Endothelial cell of umbilical vein (primary cell): Measurements from ENCODE around the gene TMIE. TPM values are rescaled to one million over a fixed set of nuclear protein-coding genes. Genes with fewer than 3 reads are reported as not detected.

Experiments used
- BruUV-seq: library from RNA; stranded (reverse); fragments of 400-500 nt; replicated peaks from 2 replicates; lab custom pipeline; 2021; lab: Mats Ljungman, UMichigan
- CTCF ChIA-PET: fragments of 300-600, 350-600 bp; sonication (Branson Sonifier 250); formaldehyde crosslinking; loops from one replicate; lab custom pipeline; 2021; ENCODE audit warnings: antibody characterized with exemption, inconsistent platforms; lab: Charles Lee
- POLR2A ChIA-PET: fragments of 300-600, 350-600 bp; sonication (Branson Sonifier 250); formaldehyde crosslinking; loops from one replicate; lab custom pipeline; 2021; ENCODE audit warnings: antibody characterized with exemption, inconsistent platforms; lab: Charles Lee
- DNase-seq: peaks from one replicate; pipeline ENCODE4 v3.0.0-alpha.2; 2011; ENCODE audit warnings: low read depth, low spot score
- FAIRE-seq: peaks from 2 replicates; lab custom pipeline; 2011; peaks lifted over from hg19 to GRCh38; lab: Jason Lieb, UNC
- H2AFZ ChIP-seq: 2 replicates; pipeline ENCODE4 v1.6.0; 2012; ENCODE audit warnings: low read depth, low read length, control low read depth, inconsistent platforms
- H3K27ac ChIP-seq: 2 replicates; pipeline ENCODE4 v1.5.1; 2011; ENCODE audit warnings: low read depth, mild to moderate bottlenecking, control low read depth, low read length, moderate library complexity; ENCODE audit not compliant: insufficient read depth
- H3K27me3 ChIP-seq, 2 experiments: 2 replicates each; pipeline versions ENCODE4 v1.6.0 to v1.6.1; 2011; ENCODE audit warnings: low read length in 2 of 2, mixed read lengths in 1 of 2; ENCODE audit not compliant: control insufficient read depth in 2 of 2, insufficient read depth in 2 of 2
- H3K36me3 ChIP-seq, 2 experiments: 2 replicates in 1 of 2; 3 replicates in 1 of 2; pipeline ENCODE4 v1.5.1; 2011; ENCODE audit warnings: low read length in 2 of 2, mild to moderate bottlenecking in 1 of 2, moderate library complexity in 1 of 2; ENCODE audit not compliant: control insufficient read depth in 2 of 2, insufficient read depth in 2 of 2; ENCODE audit errors: extremely low read depth in 1 of 2
- H3K4me1 ChIP-seq: 3 replicates; pipeline ENCODE4 v1.5.1; 2011; ENCODE audit warnings: mild to moderate bottlenecking, low read length; ENCODE audit not compliant: control insufficient read depth, insufficient read depth; ENCODE audit errors: extremely low read depth
- H3K4me2 ChIP-seq: 2 replicates; pipeline ENCODE4 v1.6.1; 2011; ENCODE audit warnings: low read length, control low read depth, mixed read lengths; ENCODE audit not compliant: insufficient read depth
- H3K4me3 ChIP-seq, 3 experiments: fragments of 200-600 bp in 1 of 3; sonication (generic), shearing (Covaris generic) in 1 of 3; replicated peaks in 1 of 3; 2 replicates each; pipeline ENCODE4 v1.5.1; 2011 to 2016; ENCODE audit warnings: control low read depth in 3 of 3, low read length in 3 of 3, mild to moderate bottlenecking in 2 of 3, inconsistent platforms in 1 of 3, low read depth in 1 of 3, moderate library complexity in 1 of 3; ENCODE audit not compliant: insufficient read depth in 1 of 3
- H3K79me2 ChIP-seq: 2 replicates; pipeline ENCODE4 v1.6.0; 2012; ENCODE audit warnings: low read length, inconsistent platforms; ENCODE audit not compliant: control insufficient read depth, insufficient read depth
- H3K9ac ChIP-seq: replicated peaks from 2 replicates; pipeline ENCODE3; 2011; ENCODE audit warnings: low read length, control low read depth; ENCODE audit not compliant: insufficient read depth; ENCODE audit errors: extremely low read depth
- H3K9me1 ChIP-seq: replicated peaks from 3 replicates; pipeline ENCODE4 v1.6.0; 2011; ENCODE audit warnings: mild to moderate bottlenecking, low read length; ENCODE audit not compliant: control insufficient read depth, insufficient read depth; ENCODE audit errors: extremely low read depth
- H3K9me3 ChIP-seq: replicated peaks from 2 replicates; pipeline ENCODE4 v1.5.1; 2012; ENCODE audit warnings: low read length, inconsistent platforms; ENCODE audit not compliant: control insufficient read depth, insufficient read depth
- H4K20me1 ChIP-seq: replicated peaks from 2 replicates; pipeline ENCODE3; 2011; ENCODE audit warnings: mild to moderate bottlenecking, low read length; ENCODE audit not compliant: control insufficient read depth, insufficient read depth; ENCODE audit errors: extremely low read depth
- CTCF ChIP-seq, 2 donors: IDR thresholded peaks; 1 replicate in 1 of 2; 2 replicates in 1 of 2; pipeline ENCODE4 v1.5.1; 2011; ENCODE audit warnings: low read length in 2 of 2, mild to moderate bottlenecking in 2 of 2, moderate library complexity in 2 of 2, control low read depth in 1 of 2, inconsistent platforms in 1 of 2, low read depth in 1 of 2; ENCODE audit not compliant: insufficient read depth in 1 of 2; ENCODE audit errors: extremely low read depth in 1 of 2
- EZH2 ChIP-seq: IDR thresholded peaks from 2 replicates; pipeline ENCODE4 v1.6.1; 2012; ENCODE audit warnings: borderline replicate concordance, low read depth, mild to moderate bottlenecking, moderate library complexity, low read length, inconsistent platforms; ENCODE audit not compliant: severe bottlenecking
- FOS ChIP-seq: IDR thresholded peaks from 2 replicates; pipeline ENCODE4 v1.6.1; 2011; ENCODE audit warnings: mild to moderate bottlenecking, low read length, moderate library complexity, borderline replicate concordance; ENCODE audit not compliant: insufficient read depth
- GATA2 ChIP-seq: IDR thresholded peaks from 2 replicates; pipeline ENCODE4 v1.7.0; 2011; ENCODE audit warnings: low read depth, mild to moderate bottlenecking, moderate library complexity, mixed read lengths, low read length; ENCODE audit not compliant: insufficient read length, insufficient read depth
- JUN ChIP-seq: IDR thresholded peaks from 2 replicates; pipeline ENCODE4 v1.6.1; 2011; ENCODE audit warnings: borderline replicate concordance, low read depth; ENCODE audit not compliant: insufficient read length, insufficient read depth
- MAX ChIP-seq: IDR thresholded peaks from 2 replicates; pipeline ENCODE4 v1.6.1; 2011; ENCODE audit not compliant: insufficient read depth, insufficient read length
- MYC ChIP-seq: IDR thresholded peaks from one replicate; pipeline ENCODE4 v1.6.1; 2011; ENCODE audit warnings: mild to moderate bottlenecking, low read depth, low read length
- POLR2A ChIP-seq: IDR thresholded peaks from 2 replicates; pipeline ENCODE4 v1.6.1; 2012; ENCODE audit warnings: low read depth, mild to moderate bottlenecking, control low read depth, low read length
- POLR2AphosphoS5 ChIP-seq: IDR thresholded peaks from 2 replicates; pipeline ENCODE4 v1.6.1; 2012; ENCODE audit warnings: low read depth, mild to moderate bottlenecking, control low read depth, low read length, moderate library complexity; ENCODE audit not compliant: insufficient read depth
- dilution Hi-C: fragments of 300-500 bp; cut with MboI; formaldehyde crosslinking; loops from one replicate; pipeline ENCODE4 v1.15.0; 2019; ENCODE audit warnings: low sequenced_read_pairs; ENCODE audit not compliant: extremely low pct_ligation_motif_present
- intact Hi-C: fragments of 100-400 bp; cut with micrococcal nuclease; formaldehyde crosslinking; loops from one replicate; pipeline ENCODE4 v1.10.0; 2022
- polyA plus RNA-seq, 4 experiments: library from polyadenylated mRNA; depleted of rRNA in 3 of 4; stranded (reverse) in 3 of 4; unstranded in 1 of 4; fragments of >200 nt; gene quantifications; 2 replicates each; pipeline versions ENCODE4 v1.2.1 to v1.2.3, GENCODE V29; 2011 to 2012; ENCODE audit warnings: missing spikeins in 1 of 4
- total RNA-seq: library from RNA; stranded (reverse); gene quantifications from 2 replicates; pipeline ENCODE4 v1.2.3, GENCODE V29; 2021

TMIE gene
- total and polyA plus RNA-seq, 2 donors (not counting 3 experiments of a cell fraction or from before 2014, with no cell fraction given), result 0.15 to 0.27 TPM

DNA sequence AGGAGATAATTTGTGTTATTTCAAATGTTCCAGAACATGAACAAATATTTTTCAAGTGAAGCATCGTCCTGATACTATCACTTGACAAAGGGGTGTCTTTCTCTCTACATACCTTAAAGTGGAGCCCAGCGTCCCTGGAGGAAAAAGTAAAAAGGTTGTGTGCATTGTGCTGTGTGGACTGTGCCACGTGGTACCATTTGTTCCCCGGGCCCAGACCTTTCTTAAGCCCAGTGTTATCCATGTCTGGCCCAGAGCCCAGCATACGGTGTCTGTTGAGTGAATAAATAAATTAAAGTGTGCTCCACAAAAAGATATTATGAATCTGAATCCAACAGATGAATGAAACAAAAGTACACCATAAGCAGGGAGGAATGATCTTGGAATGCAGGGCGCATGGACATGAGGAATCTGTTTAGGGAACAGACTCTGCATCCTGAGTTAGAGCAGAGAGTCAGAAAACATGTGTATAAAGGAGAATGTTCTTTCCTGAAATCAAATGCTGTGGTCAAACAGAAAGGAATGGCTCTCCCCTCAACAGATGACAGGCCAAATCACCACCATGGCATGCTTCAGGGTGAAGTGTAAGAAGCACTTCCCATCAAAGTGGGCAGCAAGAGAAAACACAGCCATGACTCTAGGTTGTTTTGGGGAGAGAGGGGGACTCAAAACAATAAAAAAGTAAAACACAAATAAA lies 24.6 kb downstream of the TMIE start:
- intact Hi-C loops (no loop called here), dilution Hi-C loops (no loop called here)
- POLR2A ChIA-PET, result no interaction called here
- no peaks in the 10 kb centered on the region for H3K36me3 ChIP-seq
- no peaks in the 10 kb centered on the region for H3K9me1 ChIP-seq
- H3K4me2 ChIP-seq, result no peak overlapping the region
- TF ChIP-seq CTCF (IDR thresholded peaks at IDR 0.05; ENCODE audit: extremely low read depth in 1 of 2, insufficient read depth in 1 of 2, low read depth in 1 of 2, low read length in 2 of 2), result no peak
- TF ChIP-seq MYC, result no peak
- TF ChIP-seq POLR2A, result no peak
- no peak for TF ChIP-seq JUN
- TF ChIP-seq EZH2, result no peak
- TF ChIP-seq POLR2AphosphoS5, result no peak
- TF ChIP-seq GATA2, result no peak
- TF ChIP-seq FOS, result no peak
- TF ChIP-seq MAX, result no peak
- no peaks in the 10 kb centered on the region for H4K20me1 ChIP-seq
- no peaks in the 10 kb centered on the region for H3K9me3 ChIP-seq
- no peak for DNase-seq
- no peak overlapping the region for H2AFZ ChIP-seq
- H3K27ac ChIP-seq, result no peak overlapping the region
- FAIRE-seq, result no peak
- CTCF ChIA-PET, result interaction anchor here (1.1 kb wide), 1 partner anchor 10 kb away, joined by 3 read pairs; no protein-coding TSS in a partner anchor
- no TSS peak for BruUV-seq
- H3K79me2 ChIP-seq, result no peaks in the 10 kb centered on the region
- H3K4me1 ChIP-seq, result no peaks in the 10 kb centered on the region
- H3K9ac ChIP-seq, result no peak overlapping the region
- H3K4me3 ChIP-seq, result no peak overlapping the region
- peaks cover 8 to 9% of the 10 kb centered on the region in 2 experiments for H3K27me3 ChIP-seq
